Uterus (tissue), 4 donors: ENCODE measurements around the gene ASAP2. TPM values are rescaled to one million over a fixed set of nuclear protein-coding genes. Genes with fewer than 3 reads are reported as not detected.

ENCODE experiments used
- DNase-seq, 2 donors: peaks; one replicate each; pipeline ENCODE4 v3.0.0-alpha.2; 2019 to 2020
- H3K27ac ChIP-seq, 2 donors: fragments of 200-600 bp; sonication (generic); 1 replicate in 1 of 2; 2 replicates in 1 of 2; pipeline ENCODE4 v1.5.1; 2016 to 2018
- H3K27me3 ChIP-seq, 2 donors: fragments of 200-600 bp; sonication (generic); one replicate each; pipeline ENCODE4 v1.5.1; 2018 to 2019; ENCODE audit warnings: control low read depth in 1 of 2
- H3K36me3 ChIP-seq, 2 donors: fragments of 200-600 bp; sonication (generic); one replicate each; pipeline ENCODE4 v1.5.1; 2019; ENCODE audit warnings: control low read depth in 1 of 2
- H3K4me1 ChIP-seq, 2 donors: fragments of 200-600 bp; sonication (generic); one replicate each; pipeline ENCODE4 v1.5.1; 2018 to 2019; ENCODE audit warnings: control low read depth in 1 of 2
- H3K4me3 ChIP-seq, 2 donors: fragments of 200-600 bp; sonication (generic); 1 replicate in 1 of 2; 2 replicates in 1 of 2; pipeline ENCODE4 v1.5.1; 2018 to 2019; ENCODE audit warnings: mild to moderate bottlenecking in 1 of 2
- H3K9me3 ChIP-seq, 2 donors: fragments of 200-600 bp; sonication (generic); one replicate each; pipeline ENCODE4 v1.5.1; 2019; ENCODE audit warnings: control low read depth in 1 of 2
- CTCF ChIP-seq, 4 experiments: fragments of 200-600 bp in 2 of 4; fragments of 450-650 bp in 2 of 4; sonication (generic) in 2 of 4; IDR thresholded peaks; one replicate each; pipeline ENCODE4 v1.5.1; 2016 to 2019; ENCODE audit warnings: antibody characterized with exemption in 4 of 4, mild to moderate bottlenecking in 2 of 4, moderate library complexity in 1 of 4
- POLR2A ChIP-seq, 2 donors: fragments of 450-650 bp; IDR thresholded peaks; one replicate each; pipeline ENCODE4 v1.6.1; 2016; ENCODE audit warnings: antibody characterized with exemption in 2 of 2, mild to moderate bottlenecking in 1 of 2, moderate library complexity in 1 of 2
- intact Hi-C: fragments of 100-400 bp; cut with DNase I; formaldehyde crosslinking; loops from one replicate; pipeline ENCODE4 v1.15.1; 2023; ENCODE audit warnings: low total_unique reads
- total RNA-seq, 4 donors: library from RNA; depleted of rRNA in 3 of 4; stranded (reverse); fragments of >200 nt in 3 of 4; gene quantifications; one replicate each; pipeline versions ENCODE4 v1.1.0 to v1.2.4, GENCODE V29; 2014 to 2023
- donor health status: DM: yes; HTN: yes; CAD: no.

The ASAP2 gene
- total RNA-seq, 4 donors from 2014 or later: 24.3 to 55.5 (median 31.3) TPM

- H3K9me3 ChIP-seq: no peaks in the 10 kb centered on the region
- H3K27me3 ChIP-seq: no peaks in the 10 kb centered on the region
- intact Hi-C loops: no loop called here
- H3K27ac ChIP-seq: no peak overlapping the region
- H3K36me3 ChIP-seq: no peaks in the 10 kb centered on the region
- no peak for DNase-seq
- H3K4me1 ChIP-seq: peaks cover 0 to 6% of the 10 kb centered on the region in 2 donors
- TF ChIP-seq POLR2A (IDR thresholded peaks at IDR 0.05) (no peak), CTCF (IDR thresholded peaks at IDR 0.05) (no peak)
- no peak overlapping the region for H3K4me3 ChIP-seq
Observed at GRCh38 chr2:9184361-9184760, 22.3 kb upstream of the ASAP2 start.

GRCh38 chr2:9187620-9188214 lies 18.9 kb upstream of the ASAP2 start:
- Histone ChIP-seq H3K4me3 (no peak overlapping the region), H3K27ac (peak overlapping the region in 1 of 2 donors; percentile 29), H3K36me3 (no peaks in the 10 kb centered on the region), H3K4me1 (peaks cover 7 to 14% of the 10 kb centered on the region in 2 donors), H3K9me3 (no peaks in the 10 kb centered on the region), H3K27me3 (no peaks in the 10 kb centered on the region)
- no peak for TF ChIP-seq POLR2A (IDR thresholded peaks at IDR 0.05)
- no peak for TF ChIP-seq CTCF (IDR thresholded peaks at IDR 0.05)
- DNase-seq: no peak
- intact Hi-C loops: no loop called here

GRCh38 chr2:9188823-9189222 lies 17.8 kb upstream of the ASAP2 start:
- DNase-seq: no peak
- no peaks in the 10 kb centered on the region for H3K9me3 ChIP-seq
- H3K27me3 ChIP-seq: no peaks in the 10 kb centered on the region
- intact Hi-C loops: no loop called here
- H3K4me1 ChIP-seq: peaks cover 7 to 14% of the 10 kb centered on the region in 2 donors
- no peak overlapping the region for H3K4me3 ChIP-seq
- H3K36me3 ChIP-seq: no peaks in the 10 kb centered on the region
- TF ChIP-seq CTCF (IDR thresholded peaks at IDR 0.05) (no peak), POLR2A (IDR thresholded peaks at IDR 0.05) (no peak)
- no peak overlapping the region for H3K27ac ChIP-seq

GRCh38 chr2:9189901-9190300 lies 16.7 kb upstream of the ASAP2 start:
- DNase-seq: no peak
- peak overlapping the region in 1 of 2 donors; percentile 85 for H3K27ac ChIP-seq
- no peak for TF ChIP-seq POLR2A (IDR thresholded peaks at IDR 0.05)
- no peak for TF ChIP-seq CTCF (IDR thresholded peaks at IDR 0.05)
- no peaks in the 10 kb centered on the region for H3K36me3 ChIP-seq
- no peaks in the 10 kb centered on the region for H3K27me3 ChIP-seq
- H3K4me1 ChIP-seq: peaks cover 12 to 14% of the 10 kb centered on the region in 2 donors
- no peak overlapping the region for H3K4me3 ChIP-seq
- intact Hi-C loops: no loop called here
- no peaks in the 10 kb centered on the region for H3K9me3 ChIP-seq

GRCh38 chr2:9191041-9191481 lies 15.6 kb upstream of the ASAP2 start:
- peak; percentile 80 to 89 for DNase-seq
- no peaks in the 10 kb centered on the region for H3K36me3 ChIP-seq
- TF ChIP-seq CTCF (IDR thresholded peaks at IDR 0.05) (no peak), POLR2A (IDR thresholded peaks at IDR 0.05) (no peak)
- peak overlapping the region; percentile 83 to 85 for H3K27ac ChIP-seq
- H3K4me1 ChIP-seq: peaks cover 12 to 14% of the 10 kb centered on the region in 2 donors
- no peak overlapping the region for H3K4me3 ChIP-seq
- H3K9me3 ChIP-seq: no peaks in the 10 kb centered on the region
- intact Hi-C loops: no loop called here
- H3K27me3 ChIP-seq: no peaks in the 10 kb centered on the region
